ENCODE results near the gene JOSD1.
A peak's percentile ranks its signal among the peaks of the same experiment; 100 is the strongest.

GRCh38 chr22:38724926-38725571 lies 24.3 kb upstream of the JOSD1 start:
- TF ChIP-seq CTCF (IDR thresholded peaks at IDR 0.05; ENCODE audit: poor library complexity) (peak; percentile 37), EZH2phosphoT487 (IDR thresholded peaks at IDR 0.05; ENCODE audit: low read depth, severe bottlenecking, unreplicated experiment) (no peak), EZH2 (IDR thresholded peaks at IDR 0.05; ENCODE audit: borderline replicate concordance) (no peak)
